GM23338 (cell line): ENCODE data around the gene SORT1.
A peak's percentile ranks its signal among the peaks of the same experiment; 100 is the strongest.

ENCODE experiments used
- CTCF ChIP-seq, 2 experiments: fragments of 200-600 bp in 1 of 2; sonication (generic) in 1 of 2; conservative IDR thresholded peaks; 2 replicates each; pipeline versions ENCODE4 v1.5.1 to v1.6.1; 2016 to 2017; ENCODE audit warnings: antibody characterized with exemption in 2 of 2, low read depth in 2 of 2, mild to moderate bottlenecking in 2 of 2, moderate library complexity in 1 of 2
- EZH2 ChIP-seq: fragments of 200-600 bp; sonication (generic); IDR thresholded peaks from one replicate; pipeline ENCODE4 v1.8.0; 2017; ENCODE audit warnings: antibody characterized with exemption, mild to moderate bottlenecking, low read depth; ENCODE audit not compliant: unreplicated experiment
- EZH2phosphoT487 ChIP-seq: fragments of 200-600 bp; sonication (generic); IDR thresholded peaks from one replicate; pipeline ENCODE4 v1.8.1; 2018; ENCODE audit warnings: antibody characterized with exemption; ENCODE audit not compliant: unreplicated experiment
- POLR2AphosphoS5 ChIP-seq: IDR thresholded peaks from 2 replicates; pipeline ENCODE4 v1.6.1; 2016; ENCODE audit warnings: antibody characterized with exemption, low read depth
- REST ChIP-seq: IDR thresholded peaks from one replicate; pipeline ENCODE4 v1.6.1; 2018; ENCODE audit warnings: antibody characterized with exemption; ENCODE audit not compliant: unreplicated experiment
- ZNF114 ChIP-seq: fragments of 250-450 bp; sonication (Bioruptor Pico); IDR thresholded peaks from 2 replicates; pipeline ENCODE4 v1.5.0; 2020; ENCODE audit warnings: mild to moderate bottlenecking, moderate library complexity
- ZNF331 ChIP-seq: fragments of 250-450 bp; sonication (Bioruptor Pico); IDR thresholded peaks from 2 replicates; pipeline ENCODE4 v1.5.0; 2020; ENCODE audit warnings: low read depth, mild to moderate bottlenecking, moderate library complexity
- ZNF462 ChIP-seq: fragments of 250-450 bp; sonication (Bioruptor Pico); IDR thresholded peaks from 2 replicates; pipeline ENCODE4 v1.5.0; 2020; ENCODE audit warnings: mild to moderate bottlenecking, moderate library complexity

GRCh38 chr1:109277434-109278204, 120.1 kb downstream of the SORT1 start:
- peak; percentile 84 to 99 for TF ChIP-seq CTCF (conservative IDR thresholded peaks at IDR 0.05; ENCODE audit: low read depth in 2 of 2)
- no peak for TF ChIP-seq EZH2
- TF ChIP-seq POLR2AphosphoS5, result peak; percentile 31; the same call in 1 of the 2 replicates
- no peak for TF ChIP-seq ZNF114 (CRISPR knock-in tag)
- TF ChIP-seq REST, result no peak
- TF ChIP-seq EZH2phosphoT487, result no peak
- no peak for TF ChIP-seq ZNF462 (CRISPR knock-in tag)
- TF ChIP-seq ZNF331 (CRISPR knock-in tag), result no peak
